Body of pancreas (tissue), 4 donors: ENCODE data around the gene CPNE7.

Source experiments
- CTCF ChIP-seq, 7 experiments: fragments of 450-650 bp in 4 of 7; fragments of 200-600 bp in 3 of 7; sonication (generic) in 3 of 7; IDR thresholded peaks; one replicate each; pipeline ENCODE4 v1.5.1; 2016 to 2019; ENCODE audit warnings: antibody characterized with exemption in 7 of 7
- POLR2A ChIP-seq, 3 donors: fragments of 450-650 bp; IDR thresholded peaks; one replicate each; pipeline ENCODE4 v1.6.1; 2016; ENCODE audit warnings: antibody characterized with exemption in 3 of 3, mild to moderate bottlenecking in 2 of 3

- TF ChIP-seq CTCF (IDR thresholded peaks at IDR 0.05): no peak
- TF ChIP-seq POLR2A (IDR thresholded peaks at IDR 0.05): no peak
Measured at GRCh38 chr16:89633064-89633631, 57.6 kb downstream of the CPNE7 start.
